HG03439 (cell line): ENCODE results near the gene MYH7.

Source experiments
- ATAC-seq: cut with Tn5 transposase; IDR thresholded peaks from one replicate; pipeline ENCODE4 v1.9.1; 2021; ENCODE audit warnings: mild to moderate bottlenecking, moderate library complexity; ENCODE audit not compliant: unreplicated experiment

Gene MYH7

GRCh38 chr14:23449314-23449713, 13.9 kb upstream of the MYH7 start:
- ATAC-seq = no peak

- ATAC-seq = no peak
Observed at GRCh38 chr14:23447361-23448350, 12.2 kb upstream of the MYH7 start.

- no peak for ATAC-seq
Observed at GRCh38 chr14:23446291-23446851, 10.9 kb upstream of the MYH7 start.

DNA sequence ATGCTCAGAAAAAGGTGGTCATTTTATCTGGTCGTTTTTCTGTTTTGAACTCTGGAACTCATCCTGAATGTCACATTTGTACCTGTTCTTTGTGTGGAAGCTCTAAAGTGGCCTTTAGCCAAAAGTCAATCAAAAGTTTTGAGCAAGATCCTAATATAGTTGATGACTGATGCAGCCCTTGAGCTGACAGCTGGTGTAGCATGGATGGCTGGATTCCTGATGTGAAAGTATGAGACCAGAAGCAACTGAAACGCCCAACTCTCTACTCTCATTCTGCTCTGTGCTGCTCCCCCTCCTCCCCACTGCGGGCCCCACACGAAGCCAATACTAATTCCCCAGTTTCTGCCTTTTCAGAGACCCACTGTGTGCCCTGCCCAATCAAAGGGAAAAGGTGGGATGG, 10.3 kb upstream of the MYH7 start:
- ATAC-seq = no peak

DNA sequence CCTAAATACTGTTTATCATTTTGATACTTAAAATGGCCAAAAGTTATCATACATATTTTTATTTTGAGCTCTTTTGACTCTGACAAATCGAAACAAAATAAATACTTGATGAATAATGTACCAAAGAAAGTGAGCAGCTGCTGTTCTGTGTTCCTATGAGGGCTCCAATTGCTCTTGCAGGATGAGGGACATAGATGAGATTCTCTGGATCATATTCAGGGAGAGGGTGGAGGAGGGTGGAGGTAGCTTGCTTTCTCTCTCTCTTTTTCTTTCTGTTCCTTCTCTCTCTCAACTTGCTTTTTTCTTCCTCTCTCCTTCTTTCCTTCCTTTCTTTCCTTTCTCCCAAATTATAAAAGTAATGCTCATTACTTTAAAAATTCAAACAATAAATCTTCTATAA, 8.9 kb upstream of the MYH7 start:
- ATAC-seq = no peak

DNA sequence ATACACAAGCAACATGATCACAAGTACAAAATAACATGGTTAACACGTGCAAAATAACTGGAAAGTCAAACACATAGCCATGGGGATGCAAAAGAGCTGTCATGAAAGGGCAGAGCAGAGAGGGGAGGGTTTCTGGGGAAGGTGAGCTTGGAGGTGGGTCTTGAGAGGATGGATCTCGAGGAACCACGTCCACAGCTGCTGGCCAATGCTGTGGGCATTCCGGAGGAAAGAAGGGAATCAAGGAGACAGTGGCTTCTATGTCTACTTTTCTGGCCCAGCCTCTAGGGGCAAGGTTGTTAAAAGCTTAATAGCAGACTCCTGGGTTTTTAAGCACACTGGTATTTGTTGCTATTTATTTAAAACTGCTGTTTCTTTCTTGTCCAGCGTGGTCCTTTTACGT, 8.4 kb upstream of the MYH7 start:
- ATAC-seq = no peak

DNA sequence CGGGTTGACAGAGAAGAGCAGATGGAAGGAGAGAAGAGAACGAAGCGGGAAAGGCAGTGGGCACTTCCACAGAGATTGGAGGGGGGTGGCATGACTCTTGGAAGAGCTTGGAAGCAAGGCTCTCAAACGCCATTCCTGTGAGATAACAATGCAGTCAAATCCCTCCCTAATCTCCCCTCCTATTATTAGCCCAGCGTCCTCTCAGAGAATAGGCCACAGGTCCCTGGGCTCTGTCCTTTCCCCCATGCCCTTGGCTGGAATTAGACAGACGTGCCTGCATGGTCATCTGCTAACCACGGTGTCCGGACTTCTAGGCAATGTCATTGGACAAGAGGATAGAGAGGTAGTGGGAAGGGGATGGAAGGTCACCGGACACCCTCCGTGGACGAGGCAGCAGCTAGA, 8.0 kb upstream of the MYH7 start:
- no peak for ATAC-seq

GRCh38 chr14:23442721-23443356, 7.4 kb upstream of the MYH7 start:
- ATAC-seq = no peak

DNA sequence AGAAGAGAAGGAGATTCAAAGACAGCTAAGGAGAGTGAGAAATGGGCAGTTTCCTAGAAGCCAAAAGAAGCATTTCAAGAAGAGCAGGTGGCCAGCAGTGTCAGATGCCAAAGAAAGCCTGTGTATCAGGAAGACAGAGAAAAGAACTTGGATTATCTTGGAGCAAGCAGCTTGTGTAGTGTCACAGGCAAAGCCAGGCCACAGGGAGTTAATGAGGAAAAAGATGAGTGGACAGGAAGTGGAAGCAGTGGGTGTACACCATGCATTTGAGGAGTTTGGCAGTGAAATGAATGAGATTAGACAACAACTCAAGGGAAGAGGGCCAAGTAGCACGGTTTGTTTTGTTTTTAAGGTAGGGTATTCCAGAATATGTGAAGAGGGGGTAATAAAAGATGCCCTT, 5.6 kb upstream of the MYH7 start:
- ATAC-seq = no peak

DNA sequence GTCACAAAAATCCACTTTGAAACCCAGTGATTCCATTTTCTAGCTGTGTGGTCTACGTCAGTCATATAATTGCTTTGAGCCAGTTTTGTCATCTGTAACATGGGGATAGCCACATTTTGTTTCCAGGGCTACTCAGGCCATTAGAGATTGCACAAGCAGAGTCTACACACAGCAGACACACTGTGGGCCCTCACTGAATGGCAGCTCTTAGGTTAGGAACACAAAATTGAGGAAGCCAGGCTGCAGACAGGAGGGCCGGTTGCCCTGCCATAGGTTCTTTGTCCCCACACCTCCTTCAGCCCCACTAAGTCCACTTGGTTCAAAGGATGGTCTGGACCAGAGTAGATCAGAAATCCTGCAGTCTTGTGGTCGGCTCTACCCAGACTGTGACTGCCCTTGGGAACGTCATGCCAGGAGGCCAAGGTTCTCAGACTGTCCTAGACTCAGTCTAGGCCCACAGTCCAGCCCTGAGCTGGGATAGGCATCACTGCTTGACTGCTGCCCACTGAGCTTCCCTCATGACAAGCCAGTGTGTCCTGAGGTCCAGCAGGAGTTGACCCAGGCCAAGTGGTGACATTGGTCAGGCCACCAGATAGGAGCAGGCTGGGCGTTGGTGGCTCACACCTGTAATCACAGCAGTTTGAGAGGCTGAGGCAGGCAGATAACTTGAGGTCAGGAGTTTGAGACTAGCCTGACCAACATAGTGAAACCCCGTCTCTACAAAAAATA, 3.8 kb upstream of the MYH7 start:
- no peak for ATAC-seq

- ATAC-seq = no peak
Observed at GRCh38 chr14:23438101-23438971, 2.9 kb upstream of the MYH7 start.

- no peak for ATAC-seq
Observed at GRCh38 chr14:23437133-23438100, 2.0 kb upstream of the MYH7 start.

DNA sequence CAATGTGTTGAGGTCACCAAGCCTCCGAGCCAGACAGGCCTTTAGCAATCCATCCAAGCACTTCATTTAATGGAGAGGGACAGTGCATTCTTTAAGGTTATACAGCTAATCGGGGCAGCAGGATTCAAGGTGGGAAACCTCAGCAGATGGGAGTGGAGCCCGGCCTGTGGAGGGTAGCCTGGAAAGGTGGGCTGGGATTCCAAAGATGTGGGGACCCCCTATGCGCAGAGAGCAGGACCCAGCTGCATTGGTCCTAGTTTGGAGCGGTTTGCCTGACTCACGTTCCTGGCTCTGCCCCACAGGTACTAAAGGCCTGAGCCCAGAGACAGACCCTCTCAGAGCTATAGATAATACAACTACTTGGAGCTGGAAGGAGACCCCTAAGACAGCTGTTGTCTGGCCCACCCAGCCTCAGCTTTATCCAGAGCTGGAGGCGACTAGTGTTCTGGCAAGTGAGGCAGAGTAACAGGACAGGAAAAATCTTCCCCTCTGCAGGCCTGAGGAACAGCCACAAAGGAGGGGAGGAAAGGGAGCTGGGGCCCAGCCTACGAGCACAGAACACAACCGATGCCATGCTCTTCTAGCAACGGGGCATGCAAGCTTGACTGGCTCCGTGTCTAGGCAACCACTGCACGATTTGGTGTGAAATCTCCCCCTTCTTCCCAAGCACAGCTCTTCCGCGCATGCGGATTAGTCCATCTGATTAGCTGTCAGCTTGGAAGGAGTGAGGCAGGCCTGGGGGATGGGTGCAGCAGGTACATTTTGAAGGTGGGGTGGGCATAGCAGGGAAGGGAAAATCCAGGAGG, 1.1 kb upstream of the MYH7 start:
- ATAC-seq = no peak

DNA sequence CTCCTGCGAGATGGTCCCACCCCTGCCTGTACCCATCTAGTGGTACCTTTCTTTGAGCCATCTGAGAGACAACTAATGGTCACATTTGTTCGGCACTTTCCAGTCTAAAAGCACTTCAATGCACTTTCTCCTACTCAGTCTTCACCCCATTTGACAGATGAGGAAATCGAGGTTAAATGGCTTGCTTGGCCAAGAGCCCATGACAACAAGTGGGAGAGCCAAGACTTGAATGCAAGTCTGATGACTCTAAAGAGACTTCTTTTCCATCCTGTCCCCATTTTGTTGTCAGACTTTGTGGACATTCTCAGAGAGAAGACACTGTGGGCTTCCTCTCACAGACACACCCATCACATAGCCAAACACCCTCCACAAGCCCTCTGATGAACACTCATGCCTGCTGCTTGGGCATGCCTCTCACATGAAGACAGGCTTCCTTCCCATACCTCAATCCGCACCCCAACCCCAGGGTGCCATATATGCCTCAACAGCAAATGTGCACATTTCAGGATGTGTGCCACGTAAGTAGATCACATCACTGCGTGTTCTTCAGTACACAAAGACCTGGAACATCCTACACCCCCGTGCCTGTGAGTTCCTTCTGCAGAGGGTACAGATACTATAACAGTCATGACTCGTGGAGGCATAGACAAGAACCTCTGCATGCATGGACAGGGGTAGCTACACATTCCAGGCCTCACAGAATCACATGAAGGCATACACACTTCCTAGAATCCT, 805 bp downstream of the MYH7 start:
- ATAC-seq = no peak

DNA sequence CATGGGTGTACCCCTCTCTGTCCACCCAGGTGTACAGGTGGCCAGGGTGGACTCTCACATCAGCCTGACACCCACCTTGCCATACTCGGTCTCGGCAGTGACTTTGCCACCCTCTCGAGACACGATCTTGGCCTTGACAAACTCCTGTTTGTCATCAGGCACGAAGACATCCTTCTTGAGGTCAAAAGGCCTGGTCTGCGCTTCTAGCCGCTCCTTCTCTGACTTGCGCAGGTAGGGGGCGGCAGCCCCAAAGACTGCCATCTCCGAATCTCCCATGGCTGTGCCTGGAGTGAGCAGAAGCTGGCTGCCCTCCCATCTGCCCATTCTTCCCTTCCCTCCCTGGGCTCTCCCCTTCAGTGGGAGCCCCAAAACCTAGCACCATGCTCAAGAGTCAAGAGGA, 2.0 kb downstream of the MYH7 start:
- no peak for ATAC-seq

DNA sequence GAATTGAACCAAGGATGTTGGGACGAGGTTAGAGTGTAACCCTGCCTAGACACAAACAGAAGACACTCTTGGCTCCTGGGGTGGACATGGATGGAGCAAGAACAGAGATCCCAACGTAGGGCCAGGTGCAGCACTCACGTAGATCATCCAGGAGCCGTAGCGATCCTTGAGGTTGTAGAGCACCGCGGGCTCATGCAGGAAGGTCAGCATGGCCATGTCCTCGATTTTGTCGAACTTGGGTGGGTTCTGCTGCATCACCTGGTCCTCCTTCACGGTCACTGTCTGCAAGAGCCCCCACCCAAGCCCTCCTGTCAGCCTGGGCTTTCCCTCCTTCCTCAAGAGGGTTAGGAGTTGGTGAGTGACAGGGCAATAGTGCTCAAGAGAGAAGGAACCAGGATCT, 2.5 kb downstream of the MYH7 start:
- ATAC-seq = no peak

DNA sequence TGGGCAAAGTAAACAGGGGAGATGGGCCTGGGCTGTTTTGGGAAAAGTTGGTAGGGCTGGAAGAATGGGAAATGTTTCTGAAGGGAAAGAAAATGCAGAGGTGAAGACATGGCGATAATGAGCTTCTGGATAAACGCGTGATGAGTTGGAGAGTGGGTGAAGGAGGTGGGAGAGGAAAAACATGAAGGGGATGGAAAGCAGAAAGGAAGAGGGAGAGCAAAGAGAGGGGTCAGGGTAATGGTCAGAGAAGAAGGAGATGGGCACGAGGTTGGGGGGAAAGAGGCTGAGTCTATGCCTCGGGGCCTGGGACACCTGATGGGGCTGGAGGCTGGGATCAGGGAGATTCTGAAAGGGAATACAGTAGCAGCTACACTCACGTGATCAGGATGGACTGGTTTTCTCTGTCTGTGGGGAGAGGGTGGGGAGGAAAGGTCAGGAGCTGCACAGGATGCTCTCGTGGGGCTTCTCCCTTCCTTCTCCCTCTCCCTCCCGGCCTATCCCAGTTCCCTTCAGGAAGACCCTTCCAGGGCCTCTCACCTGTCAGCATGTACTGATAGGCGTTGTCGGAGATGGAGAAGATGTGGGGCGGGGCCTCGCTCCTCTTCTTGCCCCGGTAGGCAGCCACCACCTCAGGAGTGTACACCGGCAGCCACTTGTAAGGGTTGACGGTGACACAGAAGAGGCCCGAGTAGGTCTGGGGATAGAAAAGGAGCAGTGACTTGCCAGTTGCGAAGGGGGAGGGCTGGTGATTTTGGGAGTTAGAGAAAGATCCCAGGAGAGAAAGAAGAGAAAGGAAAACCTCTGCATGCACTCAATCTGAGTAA, 3.1 kb downstream of the MYH7 start:
- ATAC-seq = no peak
